ENCODE results near the gene CCDC177. TPM values are rescaled to one million over a fixed set of nuclear protein-coding genes. Genes with fewer than 3 reads are reported as not detected.

Gene CCDC177
- total RNA-seq, 3 donors from 2014 or later (not counting 1 experiment from before 2014, with no cell fraction given), result not detected

DNA sequence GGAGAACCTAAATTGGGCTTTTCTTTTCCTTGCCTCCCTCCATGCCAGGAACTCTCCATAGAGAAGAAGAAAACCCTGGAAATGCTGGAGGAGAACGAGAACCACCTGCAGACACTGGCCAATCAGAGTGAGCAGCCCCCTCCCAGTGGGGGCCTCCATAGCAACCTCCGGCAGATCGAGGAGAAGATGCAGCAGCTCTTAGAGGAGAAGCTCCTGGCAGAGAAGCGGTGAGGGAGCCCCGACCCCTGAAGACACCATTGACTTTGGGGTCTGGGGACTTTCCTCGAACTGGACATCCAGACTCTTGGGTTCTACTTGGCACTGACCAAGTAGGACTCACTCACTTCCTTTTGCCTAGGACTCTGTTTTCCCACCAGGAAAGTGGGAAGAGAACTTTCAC, 48.8 kb downstream of the CCDC177 start:
- WGBS (ENCODE audit: insufficient coverage), result 80% methylated on average over 6 of the region's 6 CpGs
- intact Hi-C loops (cut with micrococcal nuclease), result no loop called here

DNA sequence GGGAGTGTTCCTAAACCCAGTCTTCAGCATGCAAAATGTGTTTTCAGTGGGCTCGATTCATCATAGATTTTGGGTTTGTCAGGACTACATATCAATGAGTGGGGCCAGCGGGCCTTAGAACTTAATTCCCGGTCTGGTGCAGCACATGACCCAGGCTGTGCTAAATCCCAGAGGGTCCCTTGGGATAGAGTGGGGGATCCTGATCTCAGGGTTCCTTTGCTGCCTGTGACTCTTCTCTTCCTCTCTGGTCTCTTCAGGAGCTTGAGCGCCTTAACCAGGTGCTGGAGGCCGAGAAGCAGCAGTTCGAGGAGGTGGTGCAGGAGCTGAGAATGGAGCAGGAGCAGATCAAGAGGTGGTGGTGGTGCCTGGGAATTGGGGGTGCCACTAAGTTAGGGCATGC, 52.6 kb downstream of the CCDC177 start:
- Mint-ChIP-seq H3K36me3 (no peaks in the 10 kb centered on the region), H3K27me3 (ENCODE audit: low read depth in 2 of 2) (peaks cover 10 to 20% of the 10 kb centered on the region in 2 donors), H3K4me1 (no peaks in the 10 kb centered on the region), H3K9me3 (no peaks in the 10 kb centered on the region), H3K27ac (no peak overlapping the region), H3K4me3 (no peak overlapping the region)
- Histone ChIP-seq H3K4me3 (ENCODE audit: low read length) (no peak overlapping the region), H3K9me3 (ENCODE audit: control insufficient read depth, insufficient read depth, low read length) (no peaks in the 10 kb centered on the region), H3K27me3 (ENCODE audit: control insufficient read depth, insufficient read depth, low read length) (no peaks in the 10 kb centered on the region), H3K36me3 (ENCODE audit: control insufficient read depth, insufficient read depth, low read length) (no peaks in the 10 kb centered on the region), H3K4me1 (ENCODE audit: control insufficient read depth, insufficient read depth, low read length) (no peaks in the 10 kb centered on the region), H3K27ac (ENCODE audit: low read length) (no peak overlapping the region)
- TF ChIP-seq, protein P1, sequence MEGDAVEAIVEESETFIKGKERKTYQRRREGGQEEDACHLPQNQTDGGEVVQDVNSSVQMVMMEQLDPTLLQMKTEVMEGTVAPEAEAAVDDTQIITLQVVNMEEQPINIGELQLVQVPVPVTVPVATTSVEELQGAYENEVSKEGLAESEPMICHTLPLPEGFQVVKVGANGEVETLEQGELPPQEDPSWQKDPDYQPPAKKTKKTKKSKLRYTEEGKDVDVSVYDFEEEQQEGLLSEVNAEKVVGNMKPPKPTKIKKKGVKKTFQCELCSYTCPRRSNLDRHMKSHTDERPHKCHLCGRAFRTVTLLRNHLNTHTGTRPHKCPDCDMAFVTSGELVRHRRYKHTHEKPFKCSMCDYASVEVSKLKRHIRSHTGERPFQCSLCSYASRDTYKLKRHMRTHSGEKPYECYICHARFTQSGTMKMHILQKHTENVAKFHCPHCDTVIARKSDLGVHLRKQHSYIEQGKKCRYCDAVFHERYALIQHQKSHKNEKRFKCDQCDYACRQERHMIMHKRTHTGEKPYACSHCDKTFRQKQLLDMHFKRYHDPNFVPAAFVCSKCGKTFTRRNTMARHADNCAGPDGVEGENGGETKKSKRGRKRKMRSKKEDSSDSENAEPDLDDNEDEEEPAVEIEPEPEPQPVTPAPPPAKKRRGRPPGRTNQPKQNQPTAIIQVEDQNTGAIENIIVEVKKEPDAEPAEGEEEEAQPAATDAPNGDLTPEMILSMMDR (IDR thresholded peaks at IDR 0.05), result no peak
- ATAC-seq, result no peak
- intact Hi-C loops (cut with micrococcal nuclease), result no loop called here
- WGBS (ENCODE audit: insufficient coverage), result 95% methylated on average over 6 of the region's 6 CpGs
- no peak for DNase-seq

More for the DNA sequence above, 48.8 kb downstream of the CCDC177 start:
- ATAC-seq (no peak), DNase-seq (no peak)
- Histone ChIP-seq H3K9me3 (ENCODE audit: control insufficient read depth, insufficient read depth, low read length) (no peaks in the 10 kb centered on the region), H3K27ac (ENCODE audit: low read length) (no peak overlapping the region), H3K4me3 (ENCODE audit: low read length) (no peak overlapping the region), H3K27me3 (ENCODE audit: control insufficient read depth, insufficient read depth, low read length) (no peaks in the 10 kb centered on the region), H3K4me1 (ENCODE audit: control insufficient read depth, insufficient read depth, low read length) (no peaks in the 10 kb centered on the region), H3K36me3 (ENCODE audit: control insufficient read depth, insufficient read depth, low read length) (no peaks in the 10 kb centered on the region)
- TF ChIP-seq, protein P1 (IDR thresholded peaks at IDR 0.05), result no peak
- Mint-ChIP-seq H3K27ac (no peak overlapping the region), H3K36me3 (no peaks in the 10 kb centered on the region), H3K4me1 (no peaks in the 10 kb centered on the region), H3K27me3 (ENCODE audit: low read depth in 2 of 2) (peaks cover 2 to 6% of the 10 kb centered on the region in 2 donors), H3K4me3 (no peak overlapping the region), H3K9me3 (no peaks in the 10 kb centered on the region)

Other genes starting within 250 kb of the CCDC177 start
- 100 to 1,000 TPM; 103 to 120 (median 113) TPM for gene ERH, start 176.6 kb downstream of the CCDC177 start, total RNA-seq
- gene SLC39A9, start 176.2 kb downstream of the CCDC177 start, total RNA-seq, result 10 to 100 TPM; 30.9 to 34.6 (median 33.0) TPM
- 1 to 10 TPM in 1 of 3 donors, under 1 TPM in 2; 0.78 to 1.0 (median 0.93) TPM for gene PLEKHD1, start 90.1 kb downstream of the CCDC177 start, total RNA-seq
- gene SUSD6, start 36.7 kb upstream of the CCDC177 start, total RNA-seq, result 100 to 1,000 TPM; 119 to 144 (median 140) TPM
- 1,000 to 10,000 TPM; 1,327 to 1,669 (median 1,634) TPM for gene SRSF5, start 192.3 kb upstream of the CCDC177 start, total RNA-seq
- gene SLC10A1, start 222.4 kb upstream of the CCDC177 start, total RNA-seq, result not detected